ENCODE data around the gene TUFM.
"Not testable (repeated sequence)": the region's sequence is repeated elsewhere in the genome, so short reads cannot be mapped to it uniquely, and the experiment has no call there.

TUFM gene

GRCh38 chr16:28846080-28846932 is at the start of gene TUFM:
TUFM (minus strand) TSS chr16:28846348; CDS start chr16:28846269, 79 bp downstream.
- peak; percentile 98 for DNase-seq

- no peak for DNase-seq
Observed at GRCh38 chr16:28895609-28896008, 49.5 kb upstream of the TUFM start.

GRCh38 chr16:28893291-28893690 is 47.1 kb upstream of the TUFM start:
- no peak for DNase-seq

GRCh38 chr16:28891964-28892890 is 46.1 kb upstream of the TUFM start:
- no peak for DNase-seq

- DNase-seq: not testable (repeated sequence)
Observed at GRCh38 chr16:28890355-28890754, 44.2 kb upstream of the TUFM start.

GRCh38 chr16:28886945-28887344 is 40.8 kb upstream of the TUFM start:
- no peak for DNase-seq

GRCh38 chr16:28884045-28884444 is 37.9 kb upstream of the TUFM start:
- no peak for DNase-seq

- DNase-seq: no peak
Observed at GRCh38 chr16:28883221-28883996, 37.3 kb upstream of the TUFM start.

- DNase-seq: no peak
Observed at GRCh38 chr16:28882551-28883160, 36.5 kb upstream of the TUFM start.

GRCh38 chr16:28881565-28881964 is 35.4 kb upstream of the TUFM start:
- not testable (repeated sequence) for DNase-seq

GRCh38 chr16:28880955-28881354 is 34.8 kb upstream of the TUFM start:
- no peak for DNase-seq

GRCh38 chr16:28880589-28880915 is 34.4 kb upstream of the TUFM start:
- no peak for DNase-seq

GRCh38 chr16:28879841-28880588 is 33.9 kb upstream of the TUFM start:
- DNase-seq: peak; percentile 91

GRCh38 chr16:28879261-28879840 is 33.2 kb upstream of the TUFM start:
- DNase-seq: no peak

GRCh38 chr16:28878083-28878926 is 32.2 kb upstream of the TUFM start, which contains the start of gene ATP2A1:
ATP2A1 (plus strand) TSS chr16:28878488; CDS start chr16:28878672, 184 bp downstream.
- DNase-seq: no peak

- DNase-seq: no peak
Observed at GRCh38 chr16:28877655-28878000, 31.5 kb upstream of the TUFM start.

GRCh38 chr16:28876973-28877654 is 31.0 kb upstream of the TUFM start:
- DNase-seq: no peak

- DNase-seq: no peak
Observed at GRCh38 chr16:28876019-28876659, 30.0 kb upstream of the TUFM start.

All from CD4-positive, alpha-beta T cell treated with Interleukin-6 for 4 hours (primary cell).